ENCODE results near the gene LANCL2.
"Not testable (repeated sequence)": the region's sequence is repeated elsewhere in the genome, so short reads cannot be mapped to it uniquely, and the experiment has no call there.

LANCL2 gene

GRCh38 chr7:55438757-55439525 lies 73.8 kb downstream of the LANCL2 start:
- no peak for DNase-seq

DNA sequence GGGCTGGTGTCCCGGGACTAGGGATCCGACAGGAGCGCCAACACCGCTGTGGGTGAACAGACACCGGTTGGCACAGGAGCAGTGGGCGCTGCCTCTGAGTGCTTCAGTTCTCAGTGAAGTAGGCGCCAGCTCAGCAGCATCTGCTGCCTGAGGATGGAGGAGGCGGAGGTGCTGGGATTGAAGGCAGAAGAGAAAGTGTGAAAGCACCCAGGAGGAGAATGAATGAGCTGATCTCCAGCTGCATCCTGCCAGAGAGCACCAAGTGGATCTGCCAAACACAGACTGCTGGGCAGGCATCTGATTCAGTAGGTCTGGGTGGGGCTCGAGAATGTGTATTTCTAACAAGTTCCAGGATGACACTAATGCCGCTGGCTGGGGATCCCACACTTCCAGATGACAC lies 74.5 kb downstream of the LANCL2 start:
- DNase-seq: no peak

DNA sequence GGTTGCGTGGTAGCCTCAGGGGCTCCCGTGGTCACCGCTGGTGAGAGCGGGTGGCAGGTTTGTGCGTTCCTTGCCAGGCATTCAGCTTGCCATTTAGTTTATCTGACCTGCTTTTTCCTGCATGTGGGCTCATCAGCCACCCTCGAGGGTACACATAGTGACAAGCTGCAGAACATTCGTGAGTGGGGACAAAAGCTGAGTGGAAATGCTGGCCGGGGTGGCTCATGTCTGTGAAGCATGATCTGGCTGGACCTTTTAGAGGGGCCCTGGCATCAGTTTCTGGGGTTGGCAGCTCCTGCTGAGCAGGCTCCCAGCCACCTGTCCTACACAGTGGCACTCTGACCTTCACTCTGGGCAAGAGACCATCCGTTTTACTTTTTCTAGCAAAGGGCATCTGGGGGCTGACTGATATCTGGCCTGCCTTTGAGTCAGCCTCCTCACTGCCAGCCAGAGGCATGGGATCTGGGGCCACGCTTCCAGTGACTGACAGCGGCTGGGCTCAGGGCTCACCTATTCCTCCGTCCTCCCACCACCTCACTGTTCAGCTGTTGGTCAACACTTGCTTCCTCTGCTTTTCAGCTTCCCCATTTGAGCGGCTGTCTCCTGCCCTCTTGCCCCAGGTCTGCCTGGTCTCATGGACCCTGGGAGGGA lies 75.0 kb downstream of the LANCL2 start:
- DNase-seq: no peak

DNA sequence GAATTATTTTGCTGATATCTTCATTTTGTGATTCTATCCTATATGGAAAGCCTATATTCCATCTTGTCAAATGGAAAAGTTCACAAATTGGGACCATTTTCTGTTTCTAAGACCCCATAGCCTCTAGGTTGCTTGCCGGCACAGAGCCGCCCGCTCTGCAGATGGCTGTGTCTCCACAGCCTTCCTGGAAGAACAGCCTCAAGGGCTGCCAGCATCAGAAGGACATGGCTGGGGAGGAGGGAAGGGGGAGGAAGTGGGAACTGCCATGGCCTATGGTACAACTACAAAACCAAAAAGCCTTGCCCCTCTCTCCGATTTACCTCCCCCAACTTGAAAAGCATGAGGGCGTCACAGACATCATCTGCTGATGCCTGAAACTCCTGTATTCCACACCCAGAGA lies 75.9 kb downstream of the LANCL2 start:
- DNase-seq: no peak

GRCh38 chr7:55441774-55442522 lies 76.8 kb downstream of the LANCL2 start:
- DNase-seq: no peak

GRCh38 chr7:55444786-55445185 lies 79.6 kb downstream of the LANCL2 start:
- DNase-seq: no peak

DNA sequence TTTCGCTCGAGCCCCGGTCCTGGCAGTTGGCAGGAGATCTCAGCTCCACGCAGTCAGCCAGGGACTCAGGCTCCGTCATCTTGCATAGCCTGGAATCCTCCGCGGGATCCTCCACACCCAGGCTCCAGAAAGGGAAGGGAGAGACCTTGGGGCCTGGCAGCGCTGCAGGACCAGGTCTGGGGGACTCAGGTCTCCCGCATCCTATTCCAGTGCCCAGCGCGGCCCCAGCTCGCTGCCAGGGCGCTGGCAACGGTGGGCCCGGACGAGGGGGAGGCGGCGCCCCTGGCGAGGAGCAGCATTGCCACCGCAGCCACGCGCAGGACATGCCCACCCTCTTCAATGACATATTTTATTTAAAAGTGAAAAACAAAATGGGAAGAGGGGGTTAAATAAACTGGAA lies 83.4 kb downstream of the LANCL2 start:
- DNase-seq: no peak

DNA sequence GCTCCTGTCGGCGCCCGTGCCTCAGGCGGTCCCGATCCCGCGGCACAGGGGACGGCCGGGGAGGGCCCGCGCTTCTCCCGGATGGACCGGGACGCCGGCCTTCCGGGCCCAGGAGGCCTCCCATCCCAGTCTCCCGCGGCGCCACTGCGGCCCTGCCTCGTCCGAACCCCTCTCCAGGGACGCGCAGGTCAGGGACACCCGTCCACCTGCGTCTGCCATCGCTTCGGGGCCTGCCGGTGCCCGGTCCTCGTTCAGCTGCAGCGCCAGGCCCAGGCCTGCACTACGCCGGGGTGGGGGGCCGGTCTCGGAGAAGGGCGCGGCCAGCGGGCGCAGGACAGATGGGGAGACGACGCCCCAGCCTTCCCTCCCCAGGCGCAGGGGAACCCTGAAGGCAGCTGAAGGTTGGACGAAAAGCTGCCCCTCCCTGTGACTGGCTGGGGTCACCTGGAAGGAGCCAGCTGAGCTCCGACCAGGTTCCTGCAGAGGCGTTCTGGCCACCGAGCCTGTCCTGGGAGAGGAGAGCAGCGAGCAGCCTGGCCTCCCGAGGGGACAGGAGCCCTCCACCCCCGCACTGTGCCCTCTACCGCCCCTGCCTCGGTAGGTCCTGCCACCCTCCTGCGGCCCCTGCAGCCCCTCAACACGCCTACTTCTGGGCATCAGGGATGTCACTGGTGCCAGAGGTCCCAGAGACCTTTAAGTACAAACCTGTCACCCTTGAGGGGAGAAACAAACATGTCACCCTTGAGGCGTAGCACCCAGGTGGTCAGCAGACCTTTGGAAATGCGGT lies 84.3 kb downstream of the LANCL2 start:
- DNase-seq: no peak

DNA sequence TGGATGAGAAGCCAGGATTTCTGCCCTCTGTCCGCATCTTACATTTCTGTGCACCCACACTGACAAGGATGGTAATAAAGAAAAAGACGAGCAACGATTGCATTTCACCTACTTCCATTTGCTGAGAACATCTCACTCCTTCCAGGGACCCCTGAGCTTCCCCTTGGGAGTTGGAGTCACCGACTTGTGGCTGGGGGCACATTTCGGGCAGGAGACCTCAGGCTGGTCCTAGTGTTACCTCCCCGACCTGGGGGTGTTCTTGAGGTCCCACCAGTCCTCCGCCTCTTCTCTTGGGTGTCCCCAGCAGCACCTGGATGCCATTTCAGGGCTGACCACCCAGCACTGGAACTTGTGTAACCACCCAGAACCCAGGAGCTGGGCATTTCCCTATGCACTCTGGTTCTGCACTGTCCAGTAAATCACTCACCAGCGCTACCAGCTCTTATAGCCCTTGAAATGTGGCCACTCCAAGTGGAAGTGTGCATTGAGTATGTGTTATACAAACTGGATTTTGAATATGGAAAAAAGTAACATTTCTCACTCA lies 84.9 kb downstream of the LANCL2 start:
- no peak for DNase-seq

- DNase-seq: no peak
Observed at GRCh38 chr7:55452971-55453370, 87.8 kb downstream of the LANCL2 start.

DNA sequence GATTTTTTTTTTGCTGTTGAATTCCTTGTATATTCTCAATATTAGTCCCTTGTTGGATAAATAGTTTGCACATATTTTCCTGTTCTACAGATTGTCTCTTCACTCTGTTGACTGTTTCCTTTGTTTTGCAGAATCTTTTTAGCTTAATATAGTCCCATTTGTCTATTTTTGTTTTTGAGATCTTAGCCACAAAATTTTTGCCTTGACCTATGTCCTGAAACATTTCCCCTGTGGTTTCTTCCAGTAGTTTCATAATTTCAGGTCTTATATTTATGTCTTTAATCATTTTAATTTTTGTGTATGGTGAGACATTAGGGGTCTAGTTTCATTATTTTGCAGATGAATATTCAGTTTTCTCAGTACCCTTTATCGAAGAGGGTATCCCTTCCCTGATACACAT lies 92.7 kb downstream of the LANCL2 start:
- DNase-seq: no peak

- DNase-seq: no peak
Observed at GRCh38 chr7:55458351-55458750, 93.2 kb downstream of the LANCL2 start.

DNA sequence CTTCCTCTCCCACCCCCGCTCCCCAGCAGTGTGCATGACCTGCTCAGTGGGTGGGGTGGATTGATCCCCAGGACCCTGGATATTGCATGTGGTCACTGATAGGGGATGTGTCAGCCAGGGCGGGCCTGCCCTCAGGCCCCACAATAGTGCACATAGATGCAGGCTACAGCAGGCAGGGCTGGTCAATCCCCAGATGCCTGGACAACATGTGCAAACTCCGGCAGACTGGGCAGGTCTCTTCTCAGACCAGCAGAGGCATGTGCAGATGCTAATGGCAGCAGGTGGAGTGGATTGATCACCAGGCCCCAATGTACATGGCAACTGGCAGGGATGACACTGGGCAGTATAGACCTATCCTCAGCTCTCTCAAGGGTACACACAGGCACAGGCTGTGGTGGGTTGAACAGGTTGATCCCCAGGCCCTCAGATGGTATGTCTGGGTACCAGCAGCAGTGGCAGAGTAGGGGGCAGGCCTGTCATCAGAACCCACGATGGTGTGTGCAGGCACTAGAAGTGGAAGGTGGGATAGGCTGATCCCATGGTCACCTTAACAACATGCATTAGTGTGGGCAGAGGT lies 98.6 kb downstream of the LANCL2 start:
- no peak for DNase-seq

DNA sequence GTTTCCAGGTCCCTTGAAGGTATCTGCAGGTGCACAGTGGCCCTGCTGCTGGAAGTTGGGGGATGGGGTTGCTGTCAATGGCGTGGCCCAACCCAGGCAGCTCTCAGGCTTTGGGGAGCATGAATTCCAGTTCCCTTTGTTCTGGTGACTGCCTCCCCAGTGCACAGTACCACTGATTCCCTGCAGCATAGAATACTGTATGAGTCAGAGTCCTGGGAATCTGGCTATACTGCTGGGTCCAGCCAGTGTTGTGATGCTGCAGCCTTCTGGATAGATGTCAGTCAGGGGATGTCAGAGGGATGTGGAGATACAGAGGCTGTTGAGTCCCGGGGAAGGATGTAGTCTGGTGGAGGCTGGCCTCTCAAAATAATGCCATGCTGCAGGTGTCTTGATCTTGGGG lies 99.3 kb downstream of the LANCL2 start:
- no peak for DNase-seq

GRCh38 chr7:55465691-55466090 lies 100.6 kb downstream of the LANCL2 start:
- DNase-seq: no peak

DNA sequence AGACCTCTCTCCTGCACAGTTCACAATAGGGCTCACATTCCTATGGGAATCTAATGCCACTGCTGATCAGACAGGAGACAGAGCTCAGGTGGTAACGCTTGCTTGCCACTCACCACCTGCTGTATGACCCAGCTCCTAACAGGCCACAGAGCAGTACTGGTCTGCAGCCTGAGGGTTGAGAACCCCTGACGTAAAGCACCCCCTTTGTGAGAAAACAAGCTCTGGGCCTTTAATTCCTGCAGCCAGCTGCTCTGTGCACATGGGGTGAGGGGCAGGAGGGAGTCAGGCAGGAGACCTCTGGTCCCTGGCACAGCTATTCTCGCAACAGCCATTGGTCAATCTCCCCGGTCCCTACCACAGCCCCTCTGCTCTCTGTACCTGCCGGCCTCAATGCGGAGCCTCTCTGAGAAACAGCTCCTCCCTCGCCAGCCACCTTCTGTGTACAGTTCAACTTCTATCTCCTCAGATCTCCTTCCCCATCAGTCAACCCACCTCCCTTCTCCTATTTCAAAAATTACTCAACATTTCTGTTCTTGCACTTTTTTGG lies 102.0 kb downstream of the LANCL2 start:
- no peak for DNase-seq

DNA sequence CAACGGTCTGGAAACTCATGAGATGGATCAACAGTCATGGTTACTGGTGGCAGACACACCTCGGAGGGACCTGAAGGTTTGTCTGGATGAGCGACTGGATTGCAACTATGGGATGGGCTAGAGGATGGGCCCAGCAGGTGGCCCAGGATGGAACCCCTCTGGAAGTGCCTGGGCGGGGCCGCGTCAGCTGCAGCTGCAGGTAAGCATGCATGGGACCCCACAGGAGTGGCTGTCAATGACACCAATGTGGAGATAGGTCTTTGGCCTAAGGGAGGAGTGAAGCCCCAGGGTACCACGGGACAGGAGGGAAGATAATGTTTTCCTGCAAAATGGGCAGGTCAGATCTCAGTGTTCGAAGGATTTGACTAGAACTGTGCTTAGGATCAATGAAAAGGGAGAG lies 103.4 kb downstream of the LANCL2 start:
- no peak for DNase-seq

GRCh38 chr7:55469271-55469681 lies 104.1 kb downstream of the LANCL2 start:
- DNase-seq: peak; percentile 38

GRCh38 chr7:55469721-55470120 lies 104.6 kb downstream of the LANCL2 start:
- no peak for DNase-seq

GRCh38 chr7:55470261-55470660 lies 105.1 kb downstream of the LANCL2 start:
- DNase-seq: no peak

GRCh38 chr7:55471594-55471993 lies 106.5 kb downstream of the LANCL2 start:
- DNase-seq: not testable (repeated sequence)

DNA sequence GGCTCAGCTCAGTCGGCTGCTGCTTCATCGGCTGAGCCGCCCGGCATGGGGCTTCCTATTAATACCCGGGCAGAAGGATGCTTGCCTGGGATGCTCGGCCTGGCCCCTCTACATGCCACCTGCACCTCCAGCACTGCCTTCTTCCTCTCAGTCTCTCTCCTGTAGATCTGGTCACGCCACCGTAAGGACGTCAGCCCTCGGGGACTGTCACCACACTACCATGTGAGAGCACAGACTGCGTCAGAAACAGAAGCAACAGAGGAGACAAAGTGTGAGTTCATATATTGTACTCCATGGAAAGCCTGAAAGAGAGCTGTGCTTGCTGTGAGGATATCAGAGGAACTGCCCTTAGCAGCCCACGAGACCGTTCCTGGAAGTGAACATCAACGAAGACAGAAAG lies 107.3 kb downstream of the LANCL2 start:
- not testable (repeated sequence) for DNase-seq
